CD4-positive, alpha-beta T cell treated with Interleukin-10 for 1 hour (primary cell): ENCODE measurements around the gene NEAT1.
A peak's percentile ranks its signal among the peaks of the same experiment; 100 is the strongest.
"Not testable (repeated sequence)": the region's sequence is repeated elsewhere in the genome, so short reads cannot be mapped to it uniquely, and the experiment has no call there.

Experiments used
- DNase-seq: peaks from one replicate; pipeline ENCODE4 v3.0.0-alpha.2; 2020

NEAT1 gene

DNA sequence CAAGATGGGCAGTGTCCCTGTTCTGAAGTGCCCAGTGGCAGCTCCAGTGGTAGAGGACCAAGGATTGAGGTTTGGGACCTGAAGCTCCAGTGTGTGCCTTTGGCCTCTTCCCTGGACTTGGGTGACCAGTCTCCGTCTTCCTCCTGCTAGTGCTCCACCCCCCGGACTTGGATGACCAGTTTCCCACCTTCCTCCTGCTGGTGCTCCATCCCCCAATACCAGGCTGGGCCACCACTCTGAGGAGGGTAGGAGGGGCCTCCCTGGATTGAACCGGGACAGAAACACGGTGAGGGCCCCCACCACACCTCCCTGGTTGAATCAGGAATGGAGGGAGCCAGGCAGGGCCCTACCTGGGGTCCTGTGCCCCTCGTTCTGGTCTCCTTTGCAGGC, 10.9 kb upstream of the NEAT1 start:
- DNase-seq, result no peak

DNA sequence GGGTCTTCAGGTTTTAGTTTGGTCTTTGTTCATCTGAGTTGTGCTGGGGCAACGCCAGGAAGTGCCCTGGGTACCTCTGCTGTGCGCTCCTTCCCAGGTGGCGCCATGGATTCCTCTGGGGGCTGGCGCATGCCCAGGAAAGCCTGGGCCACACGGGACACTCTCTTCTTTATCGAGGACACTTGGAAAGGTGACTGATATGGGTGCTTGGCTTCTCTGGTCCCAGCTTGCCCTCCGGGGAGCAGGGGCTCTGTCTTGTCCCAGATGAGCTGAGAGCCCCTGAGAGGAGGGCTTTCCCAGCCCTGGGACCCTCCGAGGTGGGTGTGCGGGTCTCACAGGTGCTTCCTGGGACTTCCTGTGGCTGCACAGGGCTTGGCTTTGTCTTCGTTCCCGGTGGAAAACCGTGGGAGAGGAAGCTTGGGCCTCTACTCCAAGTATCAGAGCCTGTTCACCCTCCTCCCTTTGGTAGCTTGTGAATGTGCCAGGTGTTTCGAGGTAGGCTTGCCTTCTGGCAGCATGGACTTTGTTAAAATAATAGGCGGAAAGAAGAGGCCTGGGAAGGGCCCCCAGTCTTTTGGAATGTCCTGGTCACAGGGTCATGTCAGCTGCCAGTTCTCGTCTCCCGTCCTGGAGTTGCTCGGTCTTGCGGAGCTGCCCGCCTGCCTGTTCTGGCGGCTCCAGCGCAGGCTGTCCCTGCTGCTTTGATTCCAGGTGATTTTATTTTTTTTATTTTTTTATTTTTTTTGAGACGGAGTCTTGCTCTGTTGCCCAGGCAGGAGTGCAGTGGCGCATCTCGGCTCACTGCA, 10.1 kb upstream of the NEAT1 start:
- no peak for DNase-seq

DNA sequence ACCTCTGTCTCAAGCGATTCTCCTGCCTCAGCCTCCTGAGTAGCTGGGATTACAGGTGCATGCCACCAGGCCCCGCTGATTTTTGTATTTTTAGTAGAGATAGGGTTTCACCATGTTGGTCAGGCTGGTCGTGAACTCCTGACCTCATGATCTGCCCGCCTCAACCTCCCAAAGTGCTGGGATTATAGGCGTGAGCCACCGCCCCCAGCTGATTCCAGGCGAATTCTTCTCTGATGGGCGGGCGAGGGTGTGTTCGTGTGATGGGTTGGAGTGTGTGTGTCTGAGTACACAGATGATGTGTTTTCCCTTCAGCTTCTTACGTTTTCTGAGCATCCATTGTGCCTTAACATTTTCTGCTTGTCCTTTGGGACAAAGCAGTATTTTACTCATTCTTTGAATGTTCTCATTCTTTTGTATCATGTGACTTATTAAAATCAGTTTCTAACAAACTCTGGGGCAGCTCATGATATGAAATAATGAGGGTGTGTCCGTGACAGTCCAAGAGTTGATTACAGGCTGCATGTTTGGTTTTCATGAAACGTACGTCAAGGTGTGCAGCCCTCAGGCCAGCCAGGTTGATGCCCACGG, 9.4 kb upstream of the NEAT1 start:
- DNase-seq, result not testable (repeated sequence)

DNA sequence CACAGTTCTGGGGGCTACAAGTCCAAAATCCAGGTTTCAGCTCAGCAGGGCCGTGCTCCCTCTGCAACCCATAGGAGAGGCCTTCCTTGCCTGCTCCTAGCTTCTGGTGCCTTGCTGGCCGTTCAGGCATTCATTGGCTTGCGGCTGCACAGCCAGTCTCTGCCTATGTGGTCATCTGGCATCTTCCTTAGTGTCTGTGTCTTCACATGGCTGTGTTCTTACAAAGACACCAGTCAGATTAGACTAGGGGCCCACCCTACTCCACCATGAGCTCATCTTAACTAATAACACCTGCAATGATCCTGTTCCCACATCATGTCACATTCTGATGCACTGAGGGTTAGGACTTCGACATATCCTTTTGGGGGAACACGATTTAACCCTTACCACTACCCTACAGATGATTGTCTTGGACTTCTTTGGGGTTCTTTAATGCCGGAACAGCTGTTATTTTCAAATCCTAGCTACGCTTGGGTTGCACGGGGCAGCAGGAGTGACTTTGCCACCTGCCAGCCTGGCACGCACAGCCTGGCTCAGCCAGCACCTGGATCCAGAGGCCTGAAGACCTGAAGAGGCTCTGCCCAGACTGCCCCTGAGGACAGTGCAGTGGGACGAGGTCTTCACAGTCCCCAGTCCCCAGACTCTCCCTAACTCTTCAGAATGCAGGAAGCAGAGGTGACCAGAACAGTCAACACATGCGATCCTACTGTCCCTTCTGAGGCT, 7.7 kb upstream of the NEAT1 start:
- DNase-seq, result no peak

DNA sequence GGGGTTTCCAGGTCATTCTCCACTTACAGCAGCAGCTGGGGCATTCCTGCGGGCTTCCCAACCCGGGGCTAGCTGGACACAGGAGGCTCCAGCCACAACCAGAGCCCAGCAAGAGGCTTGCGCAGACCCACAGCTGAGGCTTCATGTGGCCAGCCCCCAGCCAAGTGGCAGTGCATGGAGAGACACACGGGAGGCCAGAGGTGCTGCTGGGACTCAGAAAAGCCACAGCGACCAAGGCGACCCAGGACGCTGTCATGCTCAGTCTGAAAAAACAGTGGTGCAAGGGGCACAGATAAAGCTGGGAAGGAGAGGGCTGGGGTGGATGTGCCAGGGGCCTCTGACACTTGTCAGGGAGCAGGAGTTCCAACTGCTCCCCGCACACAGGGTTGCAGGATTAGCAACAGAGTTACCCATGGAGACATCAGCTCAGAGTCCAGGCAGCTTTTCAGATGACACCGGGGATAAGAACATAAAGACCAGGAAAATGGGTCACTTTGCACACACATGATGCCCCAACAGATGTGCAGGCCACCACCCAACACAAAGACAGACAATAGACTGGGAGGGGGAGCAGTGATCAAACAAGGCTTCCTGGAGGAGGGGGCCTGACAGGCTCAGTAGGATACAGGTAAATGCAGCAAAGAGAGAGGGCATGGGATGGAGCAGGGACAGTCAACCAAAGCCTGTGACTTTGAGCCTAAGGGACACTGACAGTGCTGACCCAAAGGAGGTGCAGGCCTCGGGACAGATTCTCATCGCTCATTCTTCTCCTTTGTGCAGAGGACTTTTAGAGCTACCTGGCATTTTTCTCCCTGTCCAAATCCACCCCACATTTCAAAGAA, 6.9 kb upstream of the NEAT1 start:
- DNase-seq, result no peak

DNA sequence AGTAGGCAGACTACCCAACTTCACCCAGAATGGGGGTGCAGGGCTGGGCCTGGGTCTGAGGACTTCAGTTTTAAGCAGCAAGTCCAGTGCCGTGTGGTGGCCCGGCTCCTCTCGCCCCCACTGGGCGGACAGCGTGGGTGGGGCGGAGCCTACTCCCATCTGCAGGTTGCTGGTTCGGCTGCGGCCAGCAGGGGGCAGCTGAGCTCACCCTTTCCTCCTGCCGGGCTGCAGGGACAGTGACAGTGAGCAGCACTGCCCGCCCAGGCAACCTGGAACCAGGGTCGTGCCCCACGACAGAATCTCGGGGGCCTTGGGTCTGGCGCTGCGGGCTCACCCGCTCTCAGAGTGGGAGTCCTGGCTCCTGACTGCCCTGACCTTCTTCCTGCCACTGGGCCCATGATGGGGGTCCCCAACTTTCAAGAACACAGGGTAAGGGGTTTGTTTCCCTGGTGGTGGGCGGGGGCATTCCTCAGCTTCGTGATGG, 6.2 kb upstream of the NEAT1 start:
- DNase-seq, result peak; percentile 92

DNA sequence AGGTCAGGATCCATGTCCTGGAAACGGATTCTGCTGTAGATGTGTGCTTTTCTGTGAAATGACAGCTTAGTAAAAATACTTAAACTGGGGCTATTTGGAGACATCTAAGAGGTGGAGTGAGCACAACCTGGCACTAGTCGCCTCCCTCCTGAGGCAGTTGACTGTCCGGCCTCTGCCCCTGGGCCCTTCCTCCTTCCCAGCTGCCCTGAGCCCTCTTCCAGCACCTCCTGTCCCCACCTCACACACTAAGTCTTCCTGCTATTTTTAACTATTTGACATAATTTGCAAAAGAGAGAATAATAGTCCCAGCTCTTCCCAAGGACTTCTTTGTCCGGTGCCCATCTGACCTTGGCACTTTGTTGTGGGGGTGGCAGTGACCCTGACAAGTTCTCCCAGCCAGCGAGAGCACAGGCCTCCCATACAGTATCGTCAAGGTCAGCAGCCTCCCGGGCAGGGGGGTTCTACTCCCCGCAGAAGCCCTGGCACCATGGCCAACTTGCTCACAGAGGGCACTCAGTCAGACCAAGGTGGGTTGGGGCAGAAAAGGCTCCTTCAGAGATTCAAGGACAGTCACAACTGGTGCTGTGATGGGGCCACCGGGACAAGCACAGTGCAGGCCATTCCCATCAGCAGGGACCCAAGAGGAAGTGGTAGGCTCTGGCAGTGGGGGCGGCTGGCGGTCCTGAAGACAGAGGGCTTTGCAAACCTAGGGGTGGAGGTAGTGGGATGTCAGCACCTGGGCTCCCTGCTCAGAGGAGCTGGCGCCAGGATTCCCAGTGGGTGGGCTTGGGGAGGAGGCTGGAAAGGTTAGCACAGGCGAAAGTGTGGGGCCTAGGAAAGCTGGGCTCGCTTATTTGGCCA, 5.5 kb upstream of the NEAT1 start:
- DNase-seq, result peak; percentile 41

DNA sequence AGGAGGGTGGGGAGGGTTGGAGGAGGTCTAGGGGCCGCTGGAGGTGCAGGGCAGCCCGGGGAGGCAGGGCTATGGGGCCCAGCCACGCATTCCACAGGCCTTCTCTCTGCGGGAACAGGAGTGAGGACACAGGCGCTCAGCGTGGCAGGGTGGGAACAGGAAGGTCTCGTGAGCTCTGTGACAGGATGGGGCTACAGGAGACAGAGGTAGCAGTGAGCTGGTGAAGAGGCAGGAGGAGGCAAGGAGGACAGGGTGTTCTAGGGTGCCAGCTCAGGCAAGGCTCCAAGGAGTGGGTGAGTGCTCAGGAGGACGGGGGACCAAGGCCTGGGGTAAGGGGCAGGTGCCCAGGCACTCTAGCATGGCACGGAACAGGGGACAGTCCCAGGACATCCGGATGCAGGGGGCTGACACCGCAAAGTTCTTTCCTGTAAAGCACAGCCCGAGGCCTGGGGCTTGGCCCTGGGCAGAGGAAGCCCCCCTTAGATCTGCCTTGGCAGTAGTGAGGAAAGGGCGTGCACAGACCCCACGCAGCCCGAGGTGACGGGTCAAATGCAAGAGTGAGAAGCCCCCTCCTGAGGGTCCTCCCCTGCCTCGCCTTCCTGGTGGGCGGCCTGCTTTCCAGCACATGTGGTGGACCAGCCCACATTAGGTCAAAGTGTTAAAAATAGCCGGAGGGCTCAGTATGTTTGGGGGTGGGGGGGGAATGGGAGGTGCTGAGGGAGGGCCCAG, 4.7 kb upstream of the NEAT1 start:
- peak; percentile 58 for DNase-seq

DNA sequence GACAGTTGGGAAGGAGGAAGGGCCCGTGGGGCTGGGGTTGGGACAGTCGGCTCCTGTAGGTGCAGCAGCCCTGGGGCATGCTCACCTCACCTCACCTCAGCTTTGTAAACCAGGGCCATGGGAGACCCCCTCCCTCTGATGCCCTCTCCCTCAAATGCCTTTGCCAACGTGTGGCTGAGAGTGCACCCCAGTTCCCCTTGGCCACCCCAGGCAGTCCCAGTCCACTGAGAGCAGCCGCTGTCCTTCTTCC, 4.2 kb upstream of the NEAT1 start:
- DNase-seq, result no peak

DNA sequence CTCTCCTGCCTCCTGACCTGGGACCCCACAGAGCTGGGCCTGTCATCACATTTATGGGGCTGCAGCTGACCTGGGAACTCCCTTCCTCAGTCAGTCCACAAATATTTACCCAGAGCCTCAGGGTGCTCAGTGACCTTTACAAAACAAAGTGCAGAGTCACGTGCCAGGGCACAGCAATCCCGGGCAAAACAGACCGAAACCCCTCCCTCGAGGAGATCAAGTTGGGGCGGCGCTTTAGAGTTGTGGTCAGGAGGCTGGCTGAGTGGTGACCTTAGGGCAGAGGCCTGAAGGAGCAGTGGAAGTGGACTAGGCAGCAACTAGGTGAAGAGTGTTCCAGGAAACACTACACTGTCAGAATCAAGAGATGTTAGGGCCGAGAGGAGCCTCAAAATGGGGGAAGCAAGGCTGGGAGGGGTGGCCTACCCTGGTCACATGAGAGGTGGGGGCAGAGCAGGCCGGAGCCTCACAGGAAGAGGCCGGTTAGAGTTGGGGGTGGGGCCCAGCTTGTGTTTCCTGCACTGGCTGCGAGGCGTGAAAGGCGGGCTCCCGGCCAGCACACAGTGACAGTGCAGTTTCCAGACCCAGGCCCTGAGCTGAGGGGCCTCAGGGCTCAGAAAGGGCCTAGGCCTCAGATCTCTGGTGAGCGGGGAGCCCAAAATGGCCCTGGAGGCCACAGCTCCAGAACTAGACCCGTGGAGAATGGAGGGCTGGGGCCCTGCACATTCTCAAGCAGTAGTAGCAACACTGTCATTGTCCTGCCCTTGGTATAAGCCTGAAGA, 3.7 kb upstream of the NEAT1 start:
- DNase-seq, result peak; percentile 89

DNA sequence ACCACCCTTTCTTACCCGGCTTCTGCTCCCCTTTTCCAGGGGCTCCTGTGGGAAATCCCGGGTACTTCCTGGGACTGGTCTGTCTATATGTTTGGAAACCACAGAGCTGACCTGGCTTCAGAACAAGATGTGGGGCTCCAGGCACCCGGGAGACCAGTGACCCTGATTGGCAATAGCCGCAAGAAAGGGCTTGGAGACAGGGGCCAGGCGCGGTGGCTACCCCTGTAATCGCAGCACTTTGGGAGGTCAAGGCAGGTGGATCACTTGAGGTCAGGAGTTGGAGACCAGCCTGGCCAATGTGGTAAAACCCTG, 3.2 kb upstream of the NEAT1 start:
- DNase-seq, result no peak

DNA sequence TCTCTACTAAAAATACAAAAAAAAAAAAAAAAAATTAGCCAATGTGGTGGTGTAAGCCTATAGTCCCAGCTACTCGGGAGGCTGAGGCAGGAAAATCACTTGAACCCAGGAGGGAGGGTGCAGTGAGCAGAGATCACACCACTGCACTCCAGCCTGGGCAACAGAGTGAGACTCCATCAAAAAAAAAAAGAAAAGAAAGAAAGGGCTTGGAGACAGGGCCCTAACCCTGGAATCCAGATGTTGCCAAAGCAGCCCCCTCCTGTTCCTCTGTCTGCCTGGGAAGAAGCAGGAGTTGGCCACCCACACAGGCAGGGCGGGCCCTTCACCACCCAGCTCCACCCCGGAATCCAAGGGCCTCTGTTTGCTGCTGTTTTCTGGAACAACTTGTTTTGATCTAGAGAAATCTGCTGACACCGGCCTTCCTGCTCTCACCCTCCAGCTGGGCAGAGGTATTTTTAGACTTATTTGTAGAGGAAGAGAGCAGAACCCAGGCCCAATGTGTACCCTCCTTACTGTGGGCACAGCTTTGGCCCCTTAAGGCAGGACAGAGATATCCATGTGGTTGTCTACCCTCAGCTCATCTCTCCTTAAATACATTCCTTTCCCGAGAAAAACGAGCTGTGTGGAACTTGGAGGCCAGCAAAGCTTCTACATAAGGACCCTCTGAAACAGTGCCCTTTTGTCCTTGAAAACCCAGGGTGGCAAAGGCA, 2.7 kb upstream of the NEAT1 start:
- DNase-seq, result peak; percentile 88

DNA sequence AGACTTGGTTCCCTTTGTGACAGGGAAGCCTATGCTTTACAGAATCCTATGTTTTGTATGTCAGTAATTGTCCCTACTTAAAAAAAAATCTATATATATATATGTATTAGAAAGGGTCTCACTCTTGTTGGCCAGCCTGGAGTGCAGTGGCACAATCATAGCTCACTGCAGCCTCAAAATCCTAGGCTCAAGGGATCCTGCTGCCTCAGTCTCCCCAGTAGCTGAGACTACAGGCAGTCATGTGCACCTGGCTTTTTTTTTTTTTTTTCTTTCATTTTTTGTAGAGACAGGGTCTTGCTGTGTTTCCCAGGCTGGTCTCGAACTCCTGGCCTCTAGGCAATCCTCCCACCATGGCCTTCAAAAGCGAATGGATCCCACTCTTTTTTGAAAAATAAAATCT, 2.1 kb upstream of the NEAT1 start:
- DNase-seq, result no peak

DNA sequence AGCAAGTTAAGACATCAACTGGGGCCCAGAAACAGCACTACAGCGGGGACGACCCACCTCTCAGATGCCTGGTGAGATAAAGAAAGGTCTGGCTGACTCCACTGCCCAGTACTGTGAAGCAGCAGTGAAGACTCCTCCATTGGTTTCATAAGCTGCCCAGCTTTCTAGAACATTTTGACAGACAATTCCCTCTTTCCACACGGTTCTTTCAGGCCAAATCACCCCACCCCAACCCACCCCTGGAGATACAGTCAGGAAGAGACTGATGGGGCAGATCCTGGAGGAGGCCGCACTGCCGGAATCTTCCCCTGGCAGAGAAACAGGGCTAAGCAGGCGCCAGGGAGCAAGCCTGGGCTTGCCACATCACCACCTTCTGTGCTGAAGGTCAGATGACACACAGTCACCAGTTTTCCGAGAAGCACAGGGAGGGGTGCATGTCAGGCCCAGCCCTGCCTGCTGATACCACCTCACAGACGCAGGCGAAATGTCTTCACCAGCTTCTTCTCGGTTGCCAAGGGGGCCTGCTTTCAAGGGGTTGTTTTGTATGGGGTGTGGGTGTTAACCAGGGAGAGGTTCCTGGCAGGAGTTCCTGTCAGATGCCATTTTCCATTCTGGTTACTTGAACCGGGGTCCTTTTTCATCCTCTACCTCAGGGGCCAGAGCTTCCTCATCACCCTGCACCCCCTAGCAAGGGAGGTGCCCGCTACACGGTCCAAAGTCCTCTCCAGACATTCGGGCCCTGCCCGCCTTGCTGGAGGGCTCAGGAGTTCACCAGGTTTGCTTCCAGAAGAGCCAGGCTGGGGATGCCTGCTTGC, 1.4 kb upstream of the NEAT1 start:
- DNase-seq, result peak; percentile 96

DNA sequence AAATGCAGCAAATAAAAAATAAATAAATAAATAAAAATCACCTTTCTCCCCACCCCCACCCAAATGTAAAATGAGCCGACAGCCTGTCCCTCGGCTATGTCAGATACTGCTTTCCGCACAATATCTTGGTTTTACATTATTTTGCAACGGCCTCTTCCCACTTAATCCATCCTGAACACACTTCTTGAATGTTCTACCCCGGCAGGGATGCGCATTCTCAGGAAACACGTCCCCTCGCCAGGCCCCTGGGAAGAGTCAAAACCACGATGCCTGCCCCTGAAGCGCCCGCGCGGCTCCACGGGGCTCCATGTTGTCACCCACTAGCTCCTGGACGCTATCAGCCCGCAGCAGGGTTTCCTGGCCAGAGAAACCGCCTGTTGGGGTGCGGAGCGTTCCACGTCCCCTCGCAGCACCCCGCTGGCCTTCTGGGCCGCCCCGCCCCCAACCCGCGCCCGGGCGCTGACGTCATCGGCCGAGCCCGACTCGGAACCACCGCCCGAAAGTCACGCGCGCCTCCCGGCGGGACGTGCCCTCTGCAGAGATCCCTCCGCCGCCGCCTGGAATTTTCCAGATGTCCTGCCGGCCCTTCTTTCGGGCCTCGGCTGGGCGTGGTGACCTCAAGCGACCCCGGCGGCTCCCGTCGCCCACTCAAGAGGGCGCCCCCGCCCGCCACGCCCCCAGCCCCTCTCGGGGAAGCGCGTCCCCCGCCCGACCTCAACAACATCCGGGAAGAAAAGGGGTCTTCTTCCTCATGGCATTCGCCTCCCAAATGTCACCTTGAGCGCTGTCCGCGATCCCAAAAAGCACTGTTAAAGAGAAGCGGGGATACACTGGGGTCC, 585 bp upstream of the NEAT1 start:
- peak; percentile 97 for DNase-seq

DNA sequence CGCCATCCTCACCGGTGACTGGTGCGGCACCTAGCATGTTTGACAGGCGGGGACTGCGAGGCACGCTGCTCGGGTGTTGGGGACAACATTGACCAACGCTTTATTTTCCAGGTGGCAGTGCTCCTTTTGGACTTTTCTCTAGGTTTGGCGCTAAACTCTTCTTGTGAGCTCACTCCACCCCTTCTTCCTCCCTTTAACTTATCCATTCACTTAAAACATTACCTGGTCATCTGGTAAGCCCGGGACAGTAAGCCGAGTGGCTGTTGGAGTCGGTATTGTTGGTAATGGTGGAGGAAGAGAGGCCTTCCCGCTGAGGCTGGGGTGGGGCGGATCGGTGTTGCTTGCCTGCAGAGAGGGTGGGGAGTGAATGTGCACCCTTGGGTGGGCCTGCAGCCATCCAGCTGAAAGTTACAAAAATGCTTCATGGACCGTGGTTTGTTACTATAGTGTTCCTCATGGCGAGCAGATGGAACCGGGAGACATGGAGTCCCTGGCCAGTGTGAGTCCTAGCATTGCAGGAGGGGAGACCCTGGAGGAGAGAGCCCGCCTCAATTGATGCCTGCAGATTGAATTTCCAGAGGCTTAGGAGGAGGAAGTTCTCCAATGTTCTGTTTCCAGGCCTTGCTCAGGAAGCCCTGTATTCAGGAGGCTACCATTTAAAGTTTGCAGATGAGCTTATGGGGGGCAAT, 1.1 kb downstream of the NEAT1 start:
- DNase-seq, result peak; percentile 63

DNA sequence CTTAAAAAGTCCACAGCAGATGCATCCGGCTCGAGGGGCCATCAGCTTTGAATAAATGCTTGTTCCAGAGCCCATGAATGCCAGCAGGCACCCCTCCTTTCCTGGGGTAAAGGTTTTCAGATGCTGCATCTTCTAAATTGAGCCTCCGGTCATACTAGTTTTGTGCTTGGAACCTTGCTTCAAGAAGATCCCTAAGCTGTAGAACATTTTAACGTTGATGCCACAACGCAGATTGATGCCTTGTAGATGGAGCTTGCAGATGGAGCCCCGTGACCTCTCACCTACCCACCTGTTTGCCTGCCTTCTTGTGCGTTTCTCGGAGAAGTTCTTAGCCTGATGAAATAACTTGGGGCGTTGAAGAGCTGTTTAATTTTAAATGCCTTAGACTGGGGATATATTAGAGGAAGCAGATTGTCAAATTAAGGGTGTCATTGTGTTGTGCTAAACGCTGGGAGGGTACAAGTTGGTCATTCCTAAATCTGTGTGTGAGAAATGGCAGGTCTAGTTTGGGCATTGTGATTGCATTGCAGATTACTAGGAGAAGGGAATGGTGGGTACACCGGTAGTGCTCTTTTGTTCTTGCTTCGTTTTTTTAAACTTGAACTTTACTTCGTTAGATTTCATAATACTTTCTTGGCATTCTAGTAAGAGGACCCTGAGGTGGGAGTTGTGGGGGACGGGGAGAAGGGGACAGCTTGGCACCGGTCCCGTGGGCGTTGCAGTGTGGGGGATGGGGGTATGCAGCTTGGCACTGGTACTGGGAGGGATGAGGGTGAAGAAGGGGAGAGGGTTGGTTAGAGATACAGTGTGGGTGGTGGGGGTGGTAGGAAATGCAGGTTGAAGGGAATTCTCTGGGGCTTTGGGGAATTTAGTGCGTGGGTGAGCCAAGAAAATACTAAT, 1.9 kb downstream of the NEAT1 start:
- peak; percentile 81 for DNase-seq
